Measurements from ENCODE around the gene APEH.

APEH gene

DNA sequence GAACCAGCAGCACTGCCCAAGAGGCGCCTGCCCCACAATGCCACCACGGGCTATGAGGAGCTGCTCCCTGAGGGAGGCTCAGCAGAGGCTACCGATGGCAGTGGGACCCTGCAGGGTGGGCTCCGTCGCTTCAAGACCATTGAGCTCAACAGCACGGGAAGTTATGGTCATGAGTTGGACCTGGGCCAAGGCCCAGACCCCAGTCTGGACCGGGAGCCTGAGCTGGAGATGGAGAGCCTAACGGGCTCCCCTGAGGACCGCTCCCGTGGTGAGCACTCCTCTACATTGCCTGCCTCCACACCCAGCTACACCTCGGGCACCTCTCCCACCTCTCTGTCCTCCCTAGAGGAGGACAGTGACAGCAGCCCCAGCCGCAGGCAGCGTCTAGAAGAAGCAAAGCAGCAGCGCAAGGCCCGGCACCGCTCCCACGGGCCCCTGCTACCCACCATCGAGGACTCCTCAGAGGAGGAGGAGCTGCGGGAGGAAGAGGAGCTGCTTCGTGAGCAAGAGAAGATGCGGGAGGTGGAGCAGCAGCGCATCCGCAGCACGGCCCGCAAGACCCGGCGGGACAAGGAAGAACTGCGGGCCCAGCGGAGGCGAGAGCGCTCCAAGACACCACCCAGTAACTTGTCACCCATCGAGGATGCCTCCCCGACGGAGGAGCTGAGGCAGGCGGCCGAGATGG is 21.8 kb upstream of the APEH start:
- TF ChIP-seq SUZ12 (IDR thresholded peaks at IDR 0.05) = no peak
- TF ChIP-seq NFRKB (IDR thresholded peaks at IDR 0.05) = no peak
- ChIA-PET POLR2A (no interaction called here), CTCF (no interaction called here)
- no peak for DNase-seq (ENCODE audit: extremely low spot score)

DNA sequence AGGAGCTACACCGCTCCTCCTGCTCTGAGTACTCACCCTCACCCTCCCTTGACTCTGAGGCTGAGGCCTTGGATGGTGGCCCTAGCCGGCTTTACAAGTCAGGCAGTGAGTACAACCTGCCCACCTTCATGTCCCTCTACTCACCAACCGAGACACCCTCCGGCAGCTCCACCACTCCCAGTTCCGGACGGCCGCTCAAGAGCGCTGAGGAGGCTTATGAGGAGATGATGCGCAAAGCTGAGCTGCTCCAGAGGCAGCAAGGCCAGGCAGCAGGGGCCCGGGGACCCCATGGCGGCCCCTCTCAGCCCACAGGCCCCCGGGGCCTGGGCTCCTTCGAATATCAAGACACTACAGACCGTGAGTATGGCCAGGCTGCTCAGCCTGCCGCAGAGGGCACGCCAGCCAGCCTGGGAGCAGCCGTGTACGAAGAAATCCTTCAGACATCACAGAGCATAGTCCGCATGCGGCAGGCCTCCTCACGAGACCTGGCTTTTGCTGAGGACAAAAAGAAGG is 21.2 kb upstream of the APEH start:
- no peak for TF ChIP-seq TARDBP (IDR thresholded peaks at IDR 0.05)
- TF ChIP-seq CTBP1 (IDR thresholded peaks at IDR 0.05; ENCODE audit: borderline replicate concordance) = no peak
- no peak for TF ChIP-seq SUZ12 (IDR thresholded peaks at IDR 0.05)
- no peak for TF ChIP-seq FOXK2 (IDR thresholded peaks at IDR 0.05)
- TF ChIP-seq LEF1 (IDR thresholded peaks at IDR 0.05; ENCODE audit: borderline replicate concordance) = no peak
- no peak for TF ChIP-seq NFRKB (IDR thresholded peaks at IDR 0.05)
- no peak for TF ChIP-seq L3MBTL2 (conservative IDR thresholded peaks at IDR 0.05)
- TF ChIP-seq FOXA1 (IDR thresholded peaks at IDR 0.05) = no peak
- TF ChIP-seq ARNT (IDR thresholded peaks at IDR 0.05) = no peak
- no peak for TF ChIP-seq ZNF384 (IDR thresholded peaks at IDR 0.05)
- TF ChIP-seq FOXM1 (IDR thresholded peaks at IDR 0.05; ENCODE audit: borderline replicate concordance) = no peak
- CTCF ChIA-PET = no interaction called here
- no peak for DNase-seq (ENCODE audit: extremely low spot score)
- POLR2A ChIA-PET = no interaction called here

DNA sequence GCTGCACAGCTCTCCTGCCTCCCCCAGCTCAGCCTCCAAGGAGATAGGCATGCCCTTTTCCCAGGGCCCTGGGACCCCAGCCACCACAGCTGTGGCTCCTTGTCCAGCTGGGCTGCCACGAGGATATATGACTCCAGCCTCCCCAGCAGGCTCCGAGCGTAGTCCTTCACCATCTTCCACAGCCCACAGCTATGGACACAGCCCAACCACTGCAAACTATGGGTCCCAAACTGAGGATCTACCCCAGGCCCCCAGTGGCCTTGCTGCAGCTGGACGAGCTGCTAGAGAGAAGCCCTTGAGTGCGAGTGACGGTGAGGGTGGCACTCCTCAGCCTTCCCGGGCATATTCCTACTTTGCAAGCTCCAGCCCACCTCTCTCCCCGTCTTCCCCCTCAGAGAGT is 20.5 kb upstream of the APEH start:
- ChIA-PET POLR2A (no interaction called here), CTCF (no interaction called here)
- TF ChIP-seq NFRKB (IDR thresholded peaks at IDR 0.05) (no peak), CTBP1 (IDR thresholded peaks at IDR 0.05; ENCODE audit: borderline replicate concordance) (no peak), LEF1 (IDR thresholded peaks at IDR 0.05; ENCODE audit: borderline replicate concordance) (no peak), BHLHE40 (IDR thresholded peaks at IDR 0.05; ENCODE audit: borderline replicate concordance) (no peak), ELF4 (IDR thresholded peaks at IDR 0.05) (no peak), HDGF (IDR thresholded peaks at IDR 0.05; ENCODE audit: borderline replicate concordance) (no peak), FOXM1 (IDR thresholded peaks at IDR 0.05; ENCODE audit: borderline replicate concordance) (no peak), FOXA1 (IDR thresholded peaks at IDR 0.05) (no peak), L3MBTL2 (conservative IDR thresholded peaks at IDR 0.05) (no peak), ARNT (IDR thresholded peaks at IDR 0.05) (no peak), ZNF384 (IDR thresholded peaks at IDR 0.05) (no peak), TARDBP (IDR thresholded peaks at IDR 0.05) (no peak), SP1 (IDR thresholded peaks at IDR 0.05) (no peak)
- TF ChIP-seq, protein P1, sequence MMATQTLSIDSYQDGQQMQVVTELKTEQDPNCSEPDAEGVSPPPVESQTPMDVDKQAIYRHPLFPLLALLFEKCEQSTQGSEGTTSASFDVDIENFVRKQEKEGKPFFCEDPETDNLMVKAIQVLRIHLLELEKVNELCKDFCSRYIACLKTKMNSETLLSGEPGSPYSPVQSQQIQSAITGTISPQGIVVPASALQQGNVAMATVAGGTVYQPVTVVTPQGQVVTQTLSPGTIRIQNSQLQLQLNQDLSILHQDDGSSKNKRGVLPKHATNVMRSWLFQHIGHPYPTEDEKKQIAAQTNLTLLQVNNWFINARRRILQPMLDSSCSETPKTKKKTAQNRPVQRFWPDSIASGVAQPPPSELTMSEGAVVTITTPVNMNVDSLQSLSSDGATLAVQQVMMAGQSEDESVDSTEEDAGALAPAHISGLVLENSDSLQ (IDR thresholded peaks at IDR 0.05) = no peak

DNA sequence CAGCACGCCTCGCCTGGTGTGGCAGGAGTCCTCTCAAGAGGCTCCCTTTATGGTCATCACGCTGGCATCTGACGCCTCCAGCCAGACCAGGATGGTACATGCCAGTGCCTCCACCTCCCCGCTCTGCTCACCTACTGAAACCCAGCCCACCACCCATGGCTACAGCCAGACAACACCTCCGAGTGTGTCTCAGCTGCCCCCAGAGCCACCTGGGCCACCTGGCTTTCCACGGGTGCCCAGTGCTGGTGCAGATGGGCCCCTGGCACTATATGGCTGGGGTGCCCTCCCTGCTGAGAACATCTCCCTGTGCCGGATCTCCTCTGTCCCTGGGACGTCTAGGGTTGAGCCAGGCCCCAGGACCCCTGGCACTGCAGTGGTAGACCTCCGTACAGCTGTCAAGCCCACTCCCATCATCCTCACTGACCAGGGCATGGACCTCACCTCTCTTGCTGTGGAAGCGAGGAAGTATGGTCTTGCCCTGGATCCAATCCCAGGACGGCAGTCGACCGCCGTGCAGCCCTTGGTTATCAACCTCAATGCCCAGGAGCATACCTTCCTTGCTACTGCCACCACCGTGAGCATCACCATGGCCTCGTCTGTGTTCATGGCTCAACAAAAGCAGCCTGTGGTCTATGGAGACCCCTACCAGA is 19.9 kb upstream of the APEH start:
- POLR2A ChIA-PET = no interaction called here
- DNase-seq (ENCODE audit: extremely low spot score) = no peak
- TF ChIP-seq SP1 (IDR thresholded peaks at IDR 0.05) (no peak), L3MBTL2 (conservative IDR thresholded peaks at IDR 0.05) (no peak), CTBP1 (IDR thresholded peaks at IDR 0.05; ENCODE audit: borderline replicate concordance) (no peak), NFRKB (IDR thresholded peaks at IDR 0.05) (no peak), FOXK2 (IDR thresholded peaks at IDR 0.05) (no peak), BHLHE40 (IDR thresholded peaks at IDR 0.05; ENCODE audit: borderline replicate concordance) (no peak), TARDBP (IDR thresholded peaks at IDR 0.05) (no peak), ARNT (IDR thresholded peaks at IDR 0.05) (no peak), LEF1 (IDR thresholded peaks at IDR 0.05; ENCODE audit: borderline replicate concordance) (no peak), HDGF (IDR thresholded peaks at IDR 0.05; ENCODE audit: borderline replicate concordance) (no peak)
- CTCF ChIA-PET = no interaction called here

More for the DNA sequence above, 20.5 kb upstream of the APEH start:
- no peak for DNase-seq (ENCODE audit: extremely low spot score)

DNA sequence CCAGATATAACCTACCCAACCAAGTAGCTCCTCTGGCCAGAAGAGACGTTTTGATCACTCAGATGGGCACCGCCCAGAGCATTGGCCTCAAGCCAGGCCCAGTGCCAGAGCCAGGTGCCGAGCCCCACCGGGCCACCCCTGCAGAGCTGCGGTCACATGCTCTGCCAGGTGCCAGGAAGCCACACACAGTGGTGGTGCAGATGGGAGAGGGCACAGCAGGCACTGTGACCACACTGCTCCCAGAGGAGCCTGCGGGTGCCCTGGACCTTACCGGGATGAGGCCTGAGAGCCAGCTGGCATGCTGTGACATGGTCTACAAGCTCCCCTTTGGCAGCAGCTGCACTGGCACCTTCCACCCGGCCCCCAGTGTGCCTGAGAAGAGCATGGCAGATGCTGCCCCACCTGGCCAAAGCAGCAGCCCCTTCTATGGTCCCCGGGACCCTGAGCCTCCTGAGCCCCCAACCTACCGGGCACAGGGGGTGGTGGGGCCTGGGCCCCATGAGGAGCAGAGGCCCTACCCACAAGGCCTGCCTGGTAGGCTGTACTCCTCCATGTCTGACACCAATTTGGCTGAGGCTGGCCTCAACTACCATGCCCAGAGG is 19.1 kb upstream of the APEH start:
- POLR2A ChIA-PET = interaction anchor here (0.7 kb wide), 1 partner anchor 13 kb away, joined by 4 read pairs; no protein-coding TSS in a partner anchor
- no peak for DNase-seq (ENCODE audit: extremely low spot score)
- CTCF ChIA-PET = no interaction called here
- TF ChIP-seq ZNF384 (IDR thresholded peaks at IDR 0.05) = no peak
- no peak for TF ChIP-seq NFRKB (IDR thresholded peaks at IDR 0.05)
- no peak for TF ChIP-seq BHLHE40 (IDR thresholded peaks at IDR 0.05; ENCODE audit: borderline replicate concordance)
- no peak for TF ChIP-seq SUZ12 (IDR thresholded peaks at IDR 0.05)
- TF ChIP-seq ELF4 (IDR thresholded peaks at IDR 0.05) = no peak
- no peak for TF ChIP-seq CTBP1 (IDR thresholded peaks at IDR 0.05; ENCODE audit: borderline replicate concordance)
- no peak for TF ChIP-seq LEF1 (IDR thresholded peaks at IDR 0.05; ENCODE audit: borderline replicate concordance)
- no peak for TF ChIP-seq L3MBTL2 (conservative IDR thresholded peaks at IDR 0.05)
- no peak for TF ChIP-seq SP1 (IDR thresholded peaks at IDR 0.05)

DNA sequence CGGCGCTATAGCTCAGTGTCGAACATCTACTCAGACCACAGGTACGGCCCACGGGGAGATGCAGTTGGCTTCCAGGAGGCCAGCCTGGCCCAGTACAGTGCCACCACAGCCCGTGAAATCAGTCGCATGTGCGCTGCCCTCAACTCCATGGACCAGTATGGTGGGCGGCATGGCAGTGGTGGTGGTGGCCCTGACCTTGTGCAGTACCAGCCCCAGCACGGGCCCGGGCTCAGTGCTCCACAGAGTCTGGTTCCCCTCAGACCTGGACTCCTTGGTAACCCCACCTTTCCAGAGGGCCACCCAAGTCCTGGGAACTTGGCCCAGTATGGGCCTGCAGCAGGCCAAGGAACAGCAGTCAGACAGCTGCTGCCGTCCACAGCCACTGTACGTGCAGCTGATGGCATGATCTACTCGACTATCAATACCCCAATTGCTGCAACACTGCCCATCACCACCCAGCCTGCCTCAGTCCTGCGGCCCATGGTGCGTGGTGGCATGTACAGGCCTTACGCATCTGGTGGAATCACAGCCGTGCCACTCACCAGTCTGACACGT is 18.3 kb upstream of the APEH start:
- CTCF ChIA-PET = no interaction called here
- no peak for DNase-seq (ENCODE audit: extremely low spot score)
- TF ChIP-seq FOXA1 (IDR thresholded peaks at IDR 0.05) = no peak
- TF ChIP-seq L3MBTL2 (conservative IDR thresholded peaks at IDR 0.05) = no peak
- TF ChIP-seq ZNF384 (IDR thresholded peaks at IDR 0.05) = no peak
- TF ChIP-seq, protein P1 (IDR thresholded peaks at IDR 0.05) = no peak
- no peak for TF ChIP-seq SUZ12 (IDR thresholded peaks at IDR 0.05)
- TF ChIP-seq FOXM1 (IDR thresholded peaks at IDR 0.05; ENCODE audit: borderline replicate concordance) = no peak
- TF ChIP-seq BHLHE40 (IDR thresholded peaks at IDR 0.05; ENCODE audit: borderline replicate concordance) = no peak
- no peak for TF ChIP-seq ELF4 (IDR thresholded peaks at IDR 0.05)
- TF ChIP-seq HDGF (IDR thresholded peaks at IDR 0.05; ENCODE audit: borderline replicate concordance) = no peak
- no peak for TF ChIP-seq ARNT (IDR thresholded peaks at IDR 0.05)
- no peak for TF ChIP-seq TARDBP (IDR thresholded peaks at IDR 0.05)
- no peak for TF ChIP-seq CTBP1 (IDR thresholded peaks at IDR 0.05; ENCODE audit: borderline replicate concordance)
- no peak for TF ChIP-seq FOXK2 (IDR thresholded peaks at IDR 0.05)
- no peak for TF ChIP-seq NFRKB (IDR thresholded peaks at IDR 0.05)
- TF ChIP-seq LEF1 (IDR thresholded peaks at IDR 0.05; ENCODE audit: borderline replicate concordance) = no peak
- POLR2A ChIA-PET = no interaction called here
